B cell (primary cell): ENCODE results near the gene APOBEC3C. TPM values are rescaled to one million over a fixed set of nuclear protein-coding genes. Genes with fewer than 3 reads are reported as not detected.
A peak's percentile ranks its signal among the peaks of the same experiment; 100 is the strongest.

ENCODE experiments used
- ATAC-seq: fragments of 200-7000 bp; cut with Tn5 transposase; one replicate; pipeline ENCODE4 v1.10.0; 2021; ENCODE audit warnings: low read depth, mild to moderate bottlenecking, moderate number of reproducible peaks, moderate library complexity
- CTCF ChIA-PET: fragments of 350-600 bp; sonication (Branson Sonifier 250); formaldehyde crosslinking; loops from one replicate; lab custom pipeline; 2021; ENCODE audit warnings: antibody characterized with exemption, inconsistent platforms; lab: Charles Lee
- POLR2A ChIA-PET: fragments of 350-600 bp; sonication (Branson Sonifier 250); formaldehyde crosslinking; loops from one replicate; lab custom pipeline; 2021; ENCODE audit warnings: antibody characterized with exemption; lab: Charles Lee
- DNase-seq: peaks from one replicate; pipeline ENCODE4 v3.0.0; 2013
- H2AFZ ChIP-seq: 2 replicates; pipeline ENCODE4 v1.6.1; 2012; ENCODE audit warnings: mild to moderate bottlenecking, low read depth, low read length; ENCODE audit not compliant: insufficient read depth, poor library complexity, severe bottlenecking
- H3K27ac ChIP-seq, 2 donors: 1 replicate in 1 of 2; 2 replicates in 1 of 2; pipeline ENCODE4 v1.5.1; 2012 to 2013; ENCODE audit warnings: low read length in 2 of 2, mild to moderate bottlenecking in 2 of 2, moderate library complexity in 1 of 2
- H3K27me3 ChIP-seq, 4 experiments: fragments of 200-600 bp in 1 of 4; sonication (generic) in 1 of 4; replicated peaks in 1 of 4; 1 replicate in 2 of 4; 2 replicates in 2 of 4; pipeline versions ENCODE4 v1.6.1 to v1.7.0; 2013 to 2016; ENCODE audit warnings: low read length in 3 of 4, mild to moderate bottlenecking in 2 of 4, mixed read lengths in 1 of 4, moderate library complexity in 1 of 4; ENCODE audit not compliant: insufficient read depth in 4 of 4, control insufficient read depth in 3 of 4; ENCODE audit errors: control extremely low read depth in 1 of 4
- H3K36me3 ChIP-seq, 2 experiments: replicated peaks in 1 of 2; 1 replicate in 1 of 2; 2 replicates in 1 of 2; pipeline versions ENCODE4 v1.6.1 to v1.7.1; 2013; ENCODE audit warnings: low read length in 1 of 2; ENCODE audit not compliant: insufficient read depth in 2 of 2, control insufficient read depth in 1 of 2; ENCODE audit errors: control extremely low read depth in 1 of 2, extremely low read depth in 1 of 2
- H3K4me1 ChIP-seq, 2 donors: fragments of 200-600 bp in 1 of 2; sonication (generic) in 1 of 2; 1 replicate in 1 of 2; 2 replicates in 1 of 2; pipeline versions ENCODE4 v1.5.1 to v1.6.1; 2013 to 2017; ENCODE audit warnings: low read length in 2 of 2; ENCODE audit not compliant: control insufficient read depth in 2 of 2, insufficient read depth in 2 of 2
- H3K4me2 ChIP-seq: replicated peaks from 2 replicates; pipeline ENCODE3; 2012; ENCODE audit warnings: mild to moderate bottlenecking, low read depth, low read length; ENCODE audit not compliant: poor library complexity, severe bottlenecking
- H3K4me3 ChIP-seq, 5 experiments: fragments of 200-600 bp in 1 of 5; sonication (generic) in 1 of 5; 1 replicate in 3 of 5; 2 replicates in 2 of 5; pipeline versions ENCODE4 v1.5.1 to v1.7.0; 2011 to 2016; ENCODE audit warnings: low read length in 4 of 5, mild to moderate bottlenecking in 4 of 5, low read depth in 2 of 5, control low read depth in 1 of 5, moderate library complexity in 1 of 5; ENCODE audit not compliant: insufficient read depth in 1 of 5; ENCODE audit errors: control extremely low read depth in 1 of 5, extremely low read depth in 1 of 5
- H3K79me2 ChIP-seq: fragments of 200-600 bp; sonication (generic); one replicate; pipeline ENCODE4 v1.6.0; 2016; ENCODE audit warnings: low read length; ENCODE audit not compliant: control insufficient read depth, insufficient read depth
- H3K9ac ChIP-seq: fragments of 200-600 bp; sonication (generic); 2 replicates; pipeline ENCODE4 v1.6.1; 2017; ENCODE audit warnings: mild to moderate bottlenecking, low read length, moderate library complexity
- H3K9me3 ChIP-seq, 3 donors: one replicate each; pipeline versions ENCODE4 v1.6.1 to v1.7.1; 2013; ENCODE audit warnings: low read length in 2 of 3; ENCODE audit not compliant: control insufficient read depth in 2 of 3, insufficient read depth in 1 of 3; ENCODE audit errors: control extremely low read depth in 1 of 3
- H4K20me1 ChIP-seq: 2 replicates; pipeline ENCODE4 v1.6.0; 2012; ENCODE audit warnings: mild to moderate bottlenecking, low read length; ENCODE audit not compliant: insufficient read depth, control insufficient read depth, poor library complexity, severe bottlenecking
- H3K27ac Mint-ChIP-seq: one replicate; pipeline ENCODE4 v1.8.0; 2021; ENCODE audit warnings: mixed read lengths
- H3K27me3 Mint-ChIP-seq: one replicate; pipeline ENCODE4 v1.8.0; 2021; ENCODE audit warnings: mixed read lengths
- H3K4me1 Mint-ChIP-seq: one replicate; pipeline ENCODE4 v1.8.0; 2021; ENCODE audit warnings: mixed read lengths
- H3K4me3 Mint-ChIP-seq: one replicate; pipeline ENCODE4 v1.8.0; 2021; ENCODE audit warnings: mixed read lengths
- H3K9me3 Mint-ChIP-seq: one replicate; pipeline ENCODE4 v1.8.0; 2022; ENCODE audit warnings: mixed read lengths; ENCODE audit not compliant: insufficient read depth
- CTCF ChIP-seq: fragments of 200-600 bp; IDR thresholded peaks from one replicate; pipeline ENCODE4 v1.8.0; 2022; ENCODE audit warnings: antibody characterized with exemption, mild to moderate bottlenecking
- EZH2 ChIP-seq: IDR thresholded peaks from 2 replicates; pipeline ENCODE4 v1.6.1; 2012; ENCODE audit warnings: borderline replicate concordance, low read depth, mild to moderate bottlenecking, moderate library complexity, low read length; ENCODE audit not compliant: insufficient read depth, poor library complexity, severe bottlenecking
- WGBS: methylation state at CpG from one replicate; pipeline ENCODE4 v1.1.5; 2013; ENCODE audit warnings: missing lambda C conversion rate; ENCODE audit not compliant: insufficient coverage; 5-methylcytosine and 5-hydroxymethylcytosine counted together
- intact Hi-C: fragments of 100-400 bp; cut with micrococcal nuclease; formaldehyde crosslinking; loops from one replicate; pipeline ENCODE4 v1.10.0; 2022
- polyA plus RNA-seq: library from polyadenylated mRNA; depleted of rRNA; stranded (reverse); fragments of >200 nt; gene quantifications from 2 replicates; pipeline ENCODE4 v1.2.3, GENCODE V29; 2012
- total RNA-seq, 2 donors: library from RNA; stranded (reverse); fragments of 120-200 nt in 1 of 2; gene quantifications; 1 replicate in 1 of 2; 2 replicates in 1 of 2; pipeline versions ENCODE4 v1.2.3 to v1.2.4, GENCODE V29; 2013 to 2022

Gene APOBEC3C
- total and polyA plus RNA-seq, 2 donors (not counting 1 experiment from before 2014, with no cell fraction given) = 45.5 to 107 TPM

DNA sequence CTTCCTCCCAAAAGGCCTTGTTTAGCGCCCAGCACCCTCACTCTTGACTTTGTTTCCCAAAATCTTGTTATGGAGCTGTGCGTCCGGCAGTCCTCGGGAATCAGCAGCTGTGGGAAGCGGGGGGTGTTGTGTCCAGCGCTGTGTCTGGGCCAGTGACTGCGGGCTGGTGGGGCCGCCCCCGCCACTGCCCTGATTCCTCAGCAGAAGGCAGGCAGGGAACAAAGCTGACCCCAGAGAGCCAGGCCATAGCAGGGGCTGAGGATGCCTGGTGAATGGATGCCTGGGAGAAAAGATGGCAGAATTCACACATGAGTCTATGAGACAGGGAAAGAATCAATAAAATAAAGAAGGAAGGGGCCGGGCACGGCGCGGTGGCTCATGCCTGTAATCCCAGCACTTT, 2.5 kb downstream of the APOBEC3C start:
- peaks cover 55% of the 10 kb centered on the region for H3K4me1 Mint-ChIP-seq
- Histone ChIP-seq H4K20me1 (no peaks in the 10 kb centered on the region), H3K9me3 (no peaks in the 10 kb centered on the region), H3K36me3 (peaks cover 0 to 19% of the 10 kb centered on the region in 2 experiments), H3K4me1 (peaks cover 20 to 47% of the 10 kb centered on the region in 2 donors), H3K9ac (no peak overlapping the region), H3K4me2 (no peak overlapping the region), H3K4me3 (no peak overlapping the region), H3K27me3 (no peaks in the 10 kb centered on the region), H3K79me2 (peaks cover 61% of the 10 kb centered on the region), H2AFZ (no peak overlapping the region), H3K27ac (peak overlapping the region in 1 of 2 donors; percentile 18)
- no peak for DNase-seq
- ChIA-PET POLR2A (no interaction called here), CTCF (interaction anchor here (0.7 to 2.6 kb wide), 2 partner anchors 85 to 147 kb away, joined by 3 to 10 read pairs; no protein-coding TSS in a partner anchor)
- peak overlapping the region; percentile 65 for H3K27ac Mint-ChIP-seq
- peak overlapping the region; percentile 62 for H3K4me3 Mint-ChIP-seq
- intact Hi-C loops = no loop called here
- H3K27me3 Mint-ChIP-seq = no peaks in the 10 kb centered on the region
- H3K9me3 Mint-ChIP-seq = no peaks in the 10 kb centered on the region
- ATAC-seq = no peak
- 99% methylated on average over 13 of the region's 13 CpGs for WGBS
- TF ChIP-seq EZH2 (no peak), CTCF (no peak)

- Histone ChIP-seq H3K27ac (no peak overlapping the region), H3K4me2 (no peak overlapping the region), H3K9ac (no peak overlapping the region), H3K36me3 (peaks cover 0 to 19% of the 10 kb centered on the region in 2 experiments), H3K79me2 (peaks cover 61% of the 10 kb centered on the region), H4K20me1 (no peaks in the 10 kb centered on the region), H2AFZ (no peak overlapping the region), H3K9me3 (no peaks in the 10 kb centered on the region), H3K4me1 (peaks cover 27 to 55% of the 10 kb centered on the region in 2 donors), H3K4me3 (no peak overlapping the region), H3K27me3 (no peaks in the 10 kb centered on the region)
- peaks cover 56% of the 10 kb centered on the region for H3K4me1 Mint-ChIP-seq
- WGBS = 92% methylated on average over 13 of the region's 18 CpGs
- peak overlapping the region; percentile 41 for H3K4me3 Mint-ChIP-seq
- H3K27me3 Mint-ChIP-seq = no peaks in the 10 kb centered on the region
- no peak for DNase-seq
- no peaks in the 10 kb centered on the region for H3K9me3 Mint-ChIP-seq
- H3K27ac Mint-ChIP-seq = peak overlapping the region; percentile 63
- TF ChIP-seq EZH2 (no peak), CTCF (no peak)
- POLR2A ChIA-PET = no interaction called here
- no peak for ATAC-seq
- CTCF ChIA-PET = no interaction called here
- intact Hi-C loops = no loop called here
Measured at GRCh38 chr22:39017596-39018365, 3.7 kb downstream of the APOBEC3C start.
